Measurements from ENCODE around the gene ARMH3.

DNA sequence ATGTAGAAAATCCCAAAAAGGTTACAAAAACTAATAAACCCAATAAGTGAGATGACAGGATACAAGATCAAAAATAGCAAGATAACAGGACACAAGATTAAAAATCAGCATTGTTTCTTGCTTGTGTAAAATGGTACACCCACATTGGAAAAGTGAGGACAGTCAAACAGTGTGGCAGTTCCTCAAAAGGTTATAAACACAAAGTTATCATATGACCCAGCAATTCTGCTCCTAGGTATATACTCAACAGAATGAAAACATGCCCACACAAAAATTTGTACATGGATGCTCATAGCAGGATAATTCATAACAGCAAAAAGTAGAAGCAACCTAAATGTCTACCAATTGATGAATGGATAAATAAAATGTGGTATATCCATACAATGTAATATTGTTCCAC is 105.8 kb downstream of the ARMH3 start:
- TF ChIP-seq CTCF (IDR thresholded peaks at IDR 0.05; ENCODE audit: low read depth, low read length, poor library complexity, severe bottlenecking), result no peak
- TF ChIP-seq EZH2phosphoT487 (IDR thresholded peaks at IDR 0.05; ENCODE audit: borderline replicate concordance, low read length), result no peak

Measured in DOHH2 (cell line).